Measurements from ENCODE around the gene RUVBL2. TPM values are rescaled to one million over a fixed set of nuclear protein-coding genes. Genes with fewer than 3 reads are reported as not detected.
"Not testable (repeated sequence)": the region's sequence is repeated elsewhere in the genome, so short reads cannot be mapped to it uniquely, and the experiment has no call there.

The RUVBL2 gene
- total RNA-seq, 4 donors from 2014 or later, result 69.2 to 120 (median 78.5) TPM

DNA sequence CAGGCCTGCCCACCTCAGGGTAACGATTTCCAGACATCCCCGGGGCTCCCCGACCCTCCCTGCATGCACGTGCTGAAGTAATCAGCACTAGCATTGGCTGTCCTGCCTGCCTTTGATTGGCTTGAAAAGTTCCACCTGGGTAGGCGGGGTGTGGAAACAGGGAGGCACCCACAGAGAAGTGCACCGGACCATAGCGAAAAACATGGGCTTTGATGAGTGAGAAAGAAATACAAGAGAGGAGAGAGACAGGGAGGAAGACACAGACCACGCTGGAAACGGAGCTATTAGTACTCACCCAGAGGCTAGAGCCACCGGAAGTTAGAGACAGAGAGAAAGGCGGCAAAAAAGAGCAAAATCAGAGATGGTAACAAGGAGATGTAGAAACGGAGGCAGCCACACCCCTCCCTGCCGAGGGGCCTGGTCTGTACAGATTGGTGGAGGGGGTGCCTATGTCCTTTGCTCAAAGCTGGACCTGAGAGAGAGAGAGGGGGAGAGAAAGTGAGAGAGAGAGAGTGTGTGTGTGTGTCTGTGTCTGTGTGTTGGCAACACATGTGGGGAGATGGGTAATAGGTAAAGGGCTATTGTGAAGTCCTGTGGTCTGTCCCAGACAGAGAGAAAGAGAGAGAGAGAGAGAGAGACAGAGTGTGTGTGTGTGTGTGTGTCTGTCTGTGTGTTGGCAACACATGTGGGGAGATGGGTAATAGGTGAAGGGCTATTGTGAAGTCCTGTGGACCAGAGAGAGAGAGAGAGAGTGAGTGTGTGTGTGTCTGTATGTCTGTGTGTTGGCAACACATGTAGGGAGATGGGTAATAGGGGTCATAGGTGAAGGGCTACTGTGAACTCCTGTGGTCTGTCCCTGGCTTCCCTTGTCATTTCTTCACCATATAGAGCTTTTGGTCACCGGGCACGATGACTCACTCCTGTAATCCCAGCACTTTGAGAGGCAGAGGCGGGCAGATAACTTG is 27.5 kb downstream of the RUVBL2 start:
- Histone ChIP-seq H3K27me3 (peaks cover 0 to 46% of the 10 kb centered on the region in 2 donors), H3K9me3 (no peaks in the 10 kb centered on the region), H3K4me1 (peaks cover 0 to 26% (median 19%) of the 10 kb centered on the region in 4 donors), H3K27ac (no peak overlapping the region), H3K4me3 (no peak overlapping the region), H3K36me3 (peaks cover 0 to 5% (median 0%) of the 10 kb centered on the region in 3 donors)
- DNase-seq (ENCODE audit: low spot score in 2 of 2), result no peak
- no peak for TF ChIP-seq POLR2A (IDR thresholded peaks at IDR 0.05)
- TF ChIP-seq EP300 (IDR thresholded peaks at IDR 0.05), result no peak
- TF ChIP-seq, protein P1, sequence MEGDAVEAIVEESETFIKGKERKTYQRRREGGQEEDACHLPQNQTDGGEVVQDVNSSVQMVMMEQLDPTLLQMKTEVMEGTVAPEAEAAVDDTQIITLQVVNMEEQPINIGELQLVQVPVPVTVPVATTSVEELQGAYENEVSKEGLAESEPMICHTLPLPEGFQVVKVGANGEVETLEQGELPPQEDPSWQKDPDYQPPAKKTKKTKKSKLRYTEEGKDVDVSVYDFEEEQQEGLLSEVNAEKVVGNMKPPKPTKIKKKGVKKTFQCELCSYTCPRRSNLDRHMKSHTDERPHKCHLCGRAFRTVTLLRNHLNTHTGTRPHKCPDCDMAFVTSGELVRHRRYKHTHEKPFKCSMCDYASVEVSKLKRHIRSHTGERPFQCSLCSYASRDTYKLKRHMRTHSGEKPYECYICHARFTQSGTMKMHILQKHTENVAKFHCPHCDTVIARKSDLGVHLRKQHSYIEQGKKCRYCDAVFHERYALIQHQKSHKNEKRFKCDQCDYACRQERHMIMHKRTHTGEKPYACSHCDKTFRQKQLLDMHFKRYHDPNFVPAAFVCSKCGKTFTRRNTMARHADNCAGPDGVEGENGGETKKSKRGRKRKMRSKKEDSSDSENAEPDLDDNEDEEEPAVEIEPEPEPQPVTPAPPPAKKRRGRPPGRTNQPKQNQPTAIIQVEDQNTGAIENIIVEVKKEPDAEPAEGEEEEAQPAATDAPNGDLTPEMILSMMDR (IDR thresholded peaks at IDR 0.05), result no peak
- 41 to 43% methylated on average over 16 of the region's 16 CpGs for WGBS, 2 donors

DNA sequence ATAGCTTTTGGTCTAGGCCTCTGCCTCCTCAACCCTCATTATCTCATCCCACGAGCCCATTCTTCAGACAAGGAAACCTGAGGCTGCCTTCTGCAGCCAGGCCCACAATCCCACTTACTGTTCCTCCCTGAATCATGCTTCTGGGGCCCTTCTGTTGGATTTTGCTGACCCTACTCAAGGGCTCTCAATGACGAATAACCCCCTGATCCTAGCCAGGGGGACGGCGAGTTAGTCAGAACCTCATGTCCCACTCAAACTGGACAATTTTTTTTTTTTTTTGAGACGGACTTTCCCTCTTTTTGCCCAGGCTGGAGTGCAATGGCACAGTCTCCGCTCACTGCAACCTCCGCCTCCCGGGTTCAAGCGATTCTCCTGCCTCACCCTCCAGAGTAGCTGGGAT is 28.4 kb downstream of the RUVBL2 start:
- Histone ChIP-seq H3K4me1 (peaks cover 0 to 26% (median 19%) of the 10 kb centered on the region in 4 donors), H3K27me3 (peaks cover 0 to 46% of the 10 kb centered on the region in 2 donors), H3K36me3 (no peaks in the 10 kb centered on the region), H3K27ac (no peak overlapping the region), H3K4me3 (no peak overlapping the region), H3K9me3 (no peaks in the 10 kb centered on the region)
- WGBS, 2 donors, result 90 to 91% methylated on average over 9 of the region's 9 CpGs
- TF ChIP-seq, protein P1 (IDR thresholded peaks at IDR 0.05), result no peak
- TF ChIP-seq EP300 (IDR thresholded peaks at IDR 0.05), result no peak
- DNase-seq (ENCODE audit: low spot score in 2 of 2), result no peak

DNA sequence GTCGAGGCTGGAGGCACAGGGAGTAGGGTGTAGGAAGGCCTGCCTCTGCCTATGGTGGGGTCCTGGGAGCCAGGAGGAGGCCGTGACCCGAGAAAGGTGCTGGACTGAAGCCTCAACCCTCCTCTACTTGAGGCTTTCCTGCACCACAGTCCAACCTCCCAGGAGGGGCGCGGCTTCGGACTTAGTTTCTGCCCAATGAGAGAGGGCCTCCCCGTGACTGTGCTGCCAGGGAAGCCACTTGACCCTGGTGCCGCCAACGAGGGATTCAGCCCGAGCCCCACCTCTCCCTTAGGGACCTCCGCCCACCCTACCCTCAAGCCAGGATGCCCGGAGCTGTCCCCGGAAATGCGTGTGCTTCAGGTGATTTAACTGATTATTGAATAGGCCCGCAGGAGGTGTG is 30.5 kb downstream of the RUVBL2 start, which contains the start of gene CGB3:
Gene CGB3, minus strand, starts transcription at position 101 of the 400 bp plus-strand sequence. CDS start 362 bp downstream, outside the sequence.
- WGBS, 2 donors, result 54 to 100% methylated on average over 1 to 9 of the region's 15 CpGs
- H3K27me3 ChIP-seq, result peaks cover 0 to 31% of the 10 kb centered on the region in 2 donors
- DNase-seq (ENCODE audit: low spot score in 2 of 2); H3K4me1 ChIP-seq; H3K36me3 ChIP-seq; H3K27ac ChIP-seq; H3K9me3 ChIP-seq; H3K4me3 ChIP-seq: not testable (repeated sequence)

DNA sequence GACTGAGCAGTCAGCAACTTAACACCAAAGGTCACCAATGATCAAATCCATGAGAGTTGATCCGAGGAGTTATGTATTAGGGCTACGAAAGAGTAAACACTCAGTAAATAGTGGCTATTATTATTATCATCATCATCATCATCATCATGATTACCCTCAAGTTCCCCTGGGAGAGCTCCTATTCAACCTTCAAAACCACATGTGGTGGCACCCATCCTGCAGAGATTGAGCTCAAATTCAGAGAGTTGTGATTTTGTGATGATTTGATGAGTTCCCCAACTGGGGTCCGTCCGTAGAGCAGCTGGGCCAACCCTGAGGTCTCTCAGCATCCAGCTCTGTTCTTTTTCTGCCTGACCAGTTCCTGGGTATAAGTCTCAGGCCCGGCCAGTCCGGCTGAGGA is 31.4 kb downstream of the RUVBL2 start:
- not testable (repeated sequence) for H3K36me3 ChIP-seq; H3K4me1 ChIP-seq; H3K9me3 ChIP-seq; DNase-seq (ENCODE audit: low spot score in 2 of 2); H3K27ac ChIP-seq; H3K4me3 ChIP-seq
- WGBS, 2 donors, result 87% methylated on average over 4 of the region's 6 CpGs; no CpG with 5 or more reads in 1 of the 2 donors
- peaks cover 0 to 23% of the 10 kb centered on the region in 2 donors for H3K27me3 ChIP-seq

DNA sequence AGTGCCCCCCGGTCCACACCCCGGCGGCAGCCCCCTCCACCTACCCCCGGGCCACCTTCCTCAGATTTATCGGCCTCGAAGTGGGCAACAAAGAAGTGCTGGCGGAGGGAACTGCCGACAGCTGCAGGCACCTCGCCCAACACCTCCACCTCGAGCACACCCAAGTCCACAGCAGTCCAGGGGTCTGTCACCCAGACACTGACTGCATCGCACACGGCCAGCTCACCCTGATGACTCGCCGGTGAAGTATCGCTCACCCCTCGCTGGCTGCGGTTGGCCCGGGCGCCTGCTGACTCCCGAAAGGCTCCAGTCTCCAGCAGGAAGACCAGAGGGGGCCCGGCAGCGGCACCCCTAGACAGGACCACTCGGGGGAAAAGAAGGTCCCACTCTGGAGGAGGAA is 31.9 kb downstream of the RUVBL2 start:
- not testable (repeated sequence) for H3K4me1 ChIP-seq; H3K27ac ChIP-seq; H3K9me3 ChIP-seq; H3K36me3 ChIP-seq; H3K4me3 ChIP-seq; DNase-seq (ENCODE audit: low spot score in 2 of 2)
- 79 to 83% methylated on average over 9 to 22 of the region's 23 CpGs for WGBS, 2 donors
- H3K27me3 ChIP-seq, result peaks cover 0 to 18% of the 10 kb centered on the region in 2 donors

DNA sequence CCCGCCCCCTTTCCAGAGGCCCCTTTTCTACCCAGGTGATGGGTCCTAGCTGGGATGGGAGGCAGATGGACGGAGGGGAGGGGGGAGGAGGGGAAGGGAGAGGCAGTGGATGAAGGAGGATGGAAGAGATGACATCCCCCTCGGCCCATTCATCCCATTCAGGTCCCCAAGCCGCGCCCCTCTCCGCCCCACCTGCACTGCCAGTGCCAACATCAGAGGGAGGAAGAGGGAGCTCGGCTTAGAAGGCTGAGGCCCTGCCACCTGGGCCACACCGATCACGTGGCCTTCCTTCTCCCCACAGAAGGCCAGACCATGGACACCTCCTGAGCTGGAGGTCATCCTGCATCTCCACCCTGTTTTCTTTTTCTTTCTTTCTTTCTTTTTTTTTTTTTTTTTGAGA is 35.0 kb downstream of the RUVBL2 start:
- WGBS, 2 donors, result 77 to 79% methylated on average over 9 of the region's 9 CpGs
- DNase-seq (ENCODE audit: low spot score in 2 of 2); H3K4me1 ChIP-seq; H3K4me3 ChIP-seq; H3K36me3 ChIP-seq; H3K27ac ChIP-seq; H3K27me3 ChIP-seq; H3K9me3 ChIP-seq: not testable (repeated sequence)

DNA sequence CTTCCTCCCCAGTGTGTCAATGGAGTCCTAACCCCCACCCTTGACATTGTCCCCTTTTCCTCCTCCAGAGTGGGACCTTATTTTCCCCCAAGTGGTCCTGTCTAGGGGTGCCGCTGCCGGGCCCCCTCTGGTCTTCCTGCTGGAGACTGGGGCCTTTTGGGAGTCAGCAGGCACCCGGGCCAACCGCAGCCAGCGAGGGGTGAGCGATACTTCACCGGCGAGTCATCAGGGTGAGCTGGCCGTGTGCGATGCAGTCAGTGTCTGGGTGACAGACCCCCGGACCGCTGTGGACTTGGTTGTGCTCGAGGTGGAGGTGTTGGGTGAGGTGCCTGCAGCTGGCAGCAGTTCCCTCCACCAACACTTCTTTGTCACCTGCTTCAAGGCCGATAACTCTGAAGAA is 36.1 kb downstream of the RUVBL2 start:
- H3K27me3 ChIP-seq; H3K4me1 ChIP-seq; H3K27ac ChIP-seq; H3K9me3 ChIP-seq; H3K36me3 ChIP-seq; DNase-seq (ENCODE audit: low spot score in 2 of 2); H3K4me3 ChIP-seq: not testable (repeated sequence)
- 78 to 88% methylated on average over 14 of the region's 14 CpGs for WGBS, 2 donors

DNA sequence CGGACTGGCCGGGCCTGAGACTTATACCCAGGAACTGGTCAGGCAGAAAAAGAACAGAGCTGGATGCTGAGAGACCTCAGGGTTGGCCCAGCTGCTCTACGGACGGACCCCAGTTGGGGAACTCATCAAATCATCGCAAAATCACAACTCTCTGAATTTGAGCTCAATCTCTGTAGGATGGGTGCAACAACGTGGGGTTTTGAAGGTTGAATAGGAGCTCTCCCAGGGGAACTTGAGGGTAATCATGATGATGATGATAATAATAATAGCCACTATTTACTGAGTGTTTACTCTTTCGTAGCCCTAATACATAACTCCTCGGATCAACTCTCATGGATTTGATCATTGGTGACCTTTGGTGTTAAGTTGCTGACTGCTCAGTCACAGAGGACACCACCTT is 36.6 kb downstream of the RUVBL2 start:
- not testable (repeated sequence) for H3K27me3 ChIP-seq; H3K27ac ChIP-seq; H3K36me3 ChIP-seq; DNase-seq (ENCODE audit: low spot score in 2 of 2); H3K9me3 ChIP-seq; H3K4me3 ChIP-seq; H3K4me1 ChIP-seq
- 89 to 94% methylated on average over 6 to 7 of the region's 8 CpGs for WGBS, 2 donors

All from tibial nerve (tissue), 4 donors.